Nephron progenitor cell (in vitro differentiated cells): ENCODE results near the gene SYPL1.

ENCODE experiments used
- DNase-seq: peaks from one replicate; pipeline ENCODE4 v3.0.0; 2021
- H3K27ac Mint-ChIP-seq: 2 replicates; pipeline ENCODE4 v1.8.0; 2021; ENCODE audit warnings: mild to moderate bottlenecking, moderate library complexity, mixed read lengths
- H3K27me3 Mint-ChIP-seq: 2 replicates; pipeline ENCODE4 v1.8.0; 2021; ENCODE audit warnings: mild to moderate bottlenecking, low read depth, mixed read lengths; ENCODE audit not compliant: poor library complexity
- H3K36me3 Mint-ChIP-seq: 2 replicates; pipeline ENCODE4 v1.8.0; 2021; ENCODE audit warnings: low read depth, mixed read lengths
- H3K4me1 Mint-ChIP-seq: 2 replicates; pipeline ENCODE4 v1.8.0; 2021; ENCODE audit warnings: mixed read lengths
- H3K4me3 Mint-ChIP-seq: 2 replicates; pipeline ENCODE4 v1.8.0; 2021; ENCODE audit warnings: mild to moderate bottlenecking, moderate library complexity, mixed read lengths
- H3K9me3 Mint-ChIP-seq: 2 replicates; pipeline ENCODE4 v1.8.0; 2021; ENCODE audit warnings: mild to moderate bottlenecking, moderate library complexity, mixed read lengths
- CTCF ChIP-seq: fragments of 200-600 bp; sonication (generic); IDR thresholded peaks from 2 replicates; pipeline ENCODE4 v1.5.0; 2021; ENCODE audit warnings: antibody characterized with exemption

The SYPL1 gene

GRCh38 chr7:106112118-106112971, at the start of gene SYPL1:
TSS of gene SYPL1 (minus strand) at chr7:106112312. CDS start at chr7:106112208, 104 bp downstream.
- TF ChIP-seq CTCF, result no peak

GRCh38 chr7:106155027-106155426, 42.9 kb upstream of the SYPL1 start:
- Mint-ChIP-seq H3K4me1 (peaks cover 25% of the 10 kb centered on the region), H3K36me3 (no peaks in the 10 kb centered on the region), H3K4me3 (no peak overlapping the region), H3K27me3 (peaks cover 3% of the 10 kb centered on the region), H3K27ac (no peak overlapping the region), H3K9me3 (peaks cover 23% of the 10 kb centered on the region)
- no peak for TF ChIP-seq CTCF
- no peak for DNase-seq

More at GRCh38 chr7:106112118-106112971, at the start of gene SYPL1:
- peak; percentile 95 for DNase-seq
- Mint-ChIP-seq H3K4me1 (peaks cover 50% of the 10 kb centered on the region), H3K36me3 (peaks cover 7% of the 10 kb centered on the region), H3K27me3 (peaks cover 4% of the 10 kb centered on the region), H3K4me3 (peak within 1 kb of the TSS; percentile 90), H3K27ac (peak within 1 kb of the TSS; percentile 95), H3K9me3 (peaks cover 4% of the 10 kb centered on the region)

- H3K27me3 Mint-ChIP-seq, result peaks cover 3% of the 10 kb centered on the region
- H3K36me3 Mint-ChIP-seq, result no peaks in the 10 kb centered on the region
- peak; percentile 84 for DNase-seq
- TF ChIP-seq CTCF, result peak; percentile 92
- H3K4me3 Mint-ChIP-seq, result peak overlapping the region; percentile 14
- H3K27ac Mint-ChIP-seq, result no peak overlapping the region
- H3K9me3 Mint-ChIP-seq, result peaks cover 13% of the 10 kb centered on the region
- peaks cover 25% of the 10 kb centered on the region for H3K4me1 Mint-ChIP-seq
Observed at GRCh38 chr7:106153891-106154449, 41.9 kb upstream of the SYPL1 start.

GRCh38 chr7:106152313-106152665, 40.2 kb upstream of the SYPL1 start:
- Mint-ChIP-seq H3K36me3 (no peaks in the 10 kb centered on the region), H3K9me3 (peaks cover 3% of the 10 kb centered on the region), H3K4me3 (no peak overlapping the region), H3K4me1 (peaks cover 25% of the 10 kb centered on the region), H3K27ac (no peak overlapping the region), H3K27me3 (peaks cover 3% of the 10 kb centered on the region)
- DNase-seq, result no peak
- TF ChIP-seq CTCF, result no peak

GRCh38 chr7:106151459-106152312, 39.6 kb upstream of the SYPL1 start:
- peaks cover 3% of the 10 kb centered on the region for H3K27me3 Mint-ChIP-seq
- H3K4me1 Mint-ChIP-seq, result peaks cover 25% of the 10 kb centered on the region
- H3K27ac Mint-ChIP-seq, result no peak overlapping the region
- no peak for TF ChIP-seq CTCF
- no peak overlapping the region for H3K4me3 Mint-ChIP-seq
- no peaks in the 10 kb centered on the region for H3K36me3 Mint-ChIP-seq
- no peak for DNase-seq
- no peaks in the 10 kb centered on the region for H3K9me3 Mint-ChIP-seq
